K562 (cell line): ENCODE measurements around the gene CSF2RB.

ENCODE experiments used
- CBX3 ChIP-seq, 2 experiments: IDR thresholded peaks; 1 replicate in 1 of 2; 2 replicates in 1 of 2; pipeline ENCODE4 v1.6.1; 2012; ENCODE audit warnings: inconsistent platforms in 2 of 2, low read length in 2 of 2, borderline replicate concordance in 1 of 2, control low read depth in 1 of 2
- MYC ChIP-seq, 2 experiments: fragments of 250-450 bp in 1 of 2; sonication (Bioruptor Pico) in 1 of 2; IDR thresholded peaks; 2 replicates each; pipeline versions ENCODE4 v1.5.1 to v1.6.1; 2012 to 2021; ENCODE audit warnings: low read depth in 2 of 2, borderline replicate concordance in 1 of 2, improper control_type of control experiment in 1 of 2, low read length in 1 of 2, mild to moderate bottlenecking in 1 of 2, moderate library complexity in 1 of 2
- NRF1 ChIP-seq, 2 experiments: fragments of 450-650 bp; IDR thresholded peaks in 1 of 2; conservative IDR thresholded peaks in 1 of 2; 2 replicates each; pipeline ENCODE4 v1.6.1; 2014; ENCODE audit warnings: mild to moderate bottlenecking in 2 of 2
- POLR2AphosphoS5 ChIP-seq: IDR thresholded peaks from 2 replicates; pipeline ENCODE4 v1.6.1; 2011; ENCODE audit warnings: mild to moderate bottlenecking, low read depth, low read length, moderate library complexity; ENCODE audit not compliant: control insufficient read depth, insufficient read depth
- WHSC1 ChIP-seq: IDR thresholded peaks from one replicate; pipeline ENCODE4 v1.6.1; 2012; ENCODE audit warnings: low read length, control low read depth, inconsistent platforms
- XRCC5 ChIP-seq: fragments of 200-400 bp; formaldehyde crosslinking; IDR thresholded peaks from 2 replicates; pipeline ENCODE4 v1.6.1; 2017; ENCODE audit warnings: low read depth, mild to moderate bottlenecking, low read length

GRCh38 chr22:36900225-36900624, 13.2 kb upstream of the CSF2RB start:
- no peak for TF ChIP-seq CBX3 (IDR thresholded peaks at IDR 0.05; ENCODE audit: borderline replicate concordance in 1 of 2, low read length in 2 of 2)
- no peak for TF ChIP-seq WHSC1
- TF ChIP-seq XRCC5: no peak
- TF ChIP-seq NRF1 (conservative IDR thresholded peaks at IDR 0.05 in 1 of 2, IDR thresholded peaks at IDR 0.05 in 1 of 2): no peak
- TF ChIP-seq MYC (IDR thresholded peaks at IDR 0.05; ENCODE audit: low read depth, low read length): no peak
- no peak for TF ChIP-seq MYC (CRISPR knock-in tag; IDR thresholded peaks at IDR 0.05; ENCODE audit: borderline replicate concordance, low read depth)
- no peak for TF ChIP-seq POLR2AphosphoS5
